ENCODE data around the gene SGTA.
"Not testable (repeated sequence)": the region's sequence is repeated elsewhere in the genome, so short reads cannot be mapped to it uniquely, and the experiment has no call there.

Gene SGTA

DNA sequence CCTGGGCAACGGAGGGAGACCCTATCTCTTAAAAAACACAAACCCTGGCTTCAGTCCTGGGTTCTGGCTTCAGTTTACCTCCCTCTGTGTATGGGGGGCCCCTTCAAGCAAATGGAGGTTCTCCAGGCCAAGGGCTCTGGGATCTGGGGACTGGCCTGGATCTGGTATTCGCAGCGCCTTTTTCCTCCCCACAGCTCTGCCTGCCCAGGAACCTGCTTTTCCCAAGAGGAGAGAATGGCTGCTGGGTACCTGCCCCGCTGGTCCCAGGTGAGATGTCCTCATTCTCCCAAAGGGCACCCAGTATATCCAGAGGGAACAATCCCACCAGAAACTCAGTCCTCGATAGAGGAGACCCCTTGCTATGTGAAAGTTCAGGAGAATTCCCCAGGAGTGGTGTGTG, 39.8 kb upstream of the SGTA start:
- no peaks in the 10 kb centered on the region for H3K9me3 ChIP-seq (ENCODE audit: severe bottlenecking)
- H3K4me3 ChIP-seq (ENCODE audit: low read depth, low read length), result no peak overlapping the region
- H3K36me3 ChIP-seq, result peaks cover 5% of the 10 kb centered on the region
- TF ChIP-seq CTCF (IDR thresholded peaks at IDR 0.05; ENCODE audit: low read depth, low read length), result no peak
- DNase-seq, result no peak
- H3K27ac ChIP-seq, result no peak overlapping the region
- H3K27me3 ChIP-seq (ENCODE audit: insufficient read depth, low read depth, severe bottlenecking), result no peaks in the 10 kb centered on the region

DNA sequence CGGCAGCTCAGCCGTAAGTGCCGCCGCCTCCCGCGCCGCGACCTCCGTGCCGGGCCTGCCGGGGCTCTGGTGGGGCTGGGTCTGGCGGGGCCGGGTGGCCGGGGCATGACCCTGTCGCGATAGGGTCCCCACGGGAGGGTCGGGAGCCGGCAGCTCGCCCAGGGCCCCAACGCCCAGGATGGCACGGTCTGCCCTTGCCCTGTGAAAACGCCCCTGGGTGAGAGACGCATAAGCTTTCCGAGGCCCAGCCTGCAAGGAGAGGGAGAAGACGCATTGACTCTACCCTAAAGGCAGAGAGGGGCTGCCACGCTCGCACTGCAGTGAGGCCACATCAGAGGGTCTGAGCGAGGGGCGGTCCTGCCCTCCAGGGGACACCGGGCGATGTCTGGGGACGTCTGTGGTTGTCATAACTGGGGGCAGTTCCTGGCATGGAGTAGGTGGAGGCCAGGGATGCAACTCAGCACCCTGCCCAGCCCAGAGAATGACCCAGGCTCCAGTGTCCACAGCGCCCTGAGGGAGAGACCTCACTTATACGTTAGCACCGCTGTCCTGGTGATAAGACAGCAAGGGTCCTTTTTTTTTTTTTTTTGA, 37.1 kb upstream of the SGTA start:
- Histone ChIP-seq H3K27me3 (ENCODE audit: insufficient read depth, low read depth, severe bottlenecking) (no peaks in the 10 kb centered on the region), H3K27ac (peak overlapping the region; percentile 60), H3K4me3 (ENCODE audit: low read depth, low read length) (peak overlapping the region; percentile 74), H3K36me3 (0 out of 2 replicates have a peak, but pooled peaks cover 2% of the 10 kb centered on the region), H3K9me3 (ENCODE audit: severe bottlenecking) (no peaks in the 10 kb centered on the region)
- TF ChIP-seq CTCF (IDR thresholded peaks at IDR 0.05; ENCODE audit: low read depth, low read length), result no peak
- no peak for DNase-seq

DNA sequence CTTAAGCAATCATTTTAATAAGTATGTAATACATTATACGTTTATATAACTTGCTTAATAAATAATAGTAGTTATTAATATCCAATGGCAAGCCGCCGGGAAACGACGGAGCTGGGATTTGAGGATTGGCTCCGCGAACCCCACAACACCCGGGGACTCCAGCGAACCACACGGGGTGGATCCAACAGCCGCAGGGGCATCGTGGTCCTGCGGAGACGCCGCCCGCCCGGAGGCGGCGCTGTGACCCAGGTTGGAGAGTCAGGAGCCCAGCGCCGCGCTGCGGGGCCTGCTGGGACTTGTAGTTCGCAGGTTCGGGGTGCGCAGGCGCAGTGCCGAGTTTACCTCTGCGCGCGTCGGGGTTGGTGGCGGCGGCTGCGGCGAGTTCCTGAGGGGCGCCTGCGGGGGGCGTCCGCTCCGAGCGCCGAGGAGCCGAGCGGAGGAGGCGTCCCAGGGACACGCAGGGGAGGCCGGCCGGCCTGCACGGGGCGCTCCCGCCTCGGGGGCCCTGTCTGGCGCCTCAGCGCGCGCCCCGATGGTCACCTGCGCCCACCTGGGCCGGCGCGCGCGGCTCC, 36.6 kb upstream of the SGTA start, which contains the start of gene ZNF554:
Gene ZNF554 (plus strand): TSS at position 329 of the 572 bp plus-strand sequence. CDS start 204 bp downstream, at position 533.
- no peaks in the 10 kb centered on the region for H3K9me3 ChIP-seq (ENCODE audit: severe bottlenecking)
- peak within 1 kb of the TSS; percentile 74 for H3K4me3 ChIP-seq (ENCODE audit: low read depth, low read length)
- no peaks in the 10 kb centered on the region for H3K27me3 ChIP-seq (ENCODE audit: insufficient read depth, low read depth, severe bottlenecking)
- H3K27ac ChIP-seq, result peak within 1 kb of the TSS; percentile 60
- peak; percentile 98 for DNase-seq
- TF ChIP-seq CTCF (IDR thresholded peaks at IDR 0.05; ENCODE audit: low read depth, low read length), result peak; percentile 97
- H3K36me3 ChIP-seq, result peaks cover 3% of the 10 kb centered on the region

DNA sequence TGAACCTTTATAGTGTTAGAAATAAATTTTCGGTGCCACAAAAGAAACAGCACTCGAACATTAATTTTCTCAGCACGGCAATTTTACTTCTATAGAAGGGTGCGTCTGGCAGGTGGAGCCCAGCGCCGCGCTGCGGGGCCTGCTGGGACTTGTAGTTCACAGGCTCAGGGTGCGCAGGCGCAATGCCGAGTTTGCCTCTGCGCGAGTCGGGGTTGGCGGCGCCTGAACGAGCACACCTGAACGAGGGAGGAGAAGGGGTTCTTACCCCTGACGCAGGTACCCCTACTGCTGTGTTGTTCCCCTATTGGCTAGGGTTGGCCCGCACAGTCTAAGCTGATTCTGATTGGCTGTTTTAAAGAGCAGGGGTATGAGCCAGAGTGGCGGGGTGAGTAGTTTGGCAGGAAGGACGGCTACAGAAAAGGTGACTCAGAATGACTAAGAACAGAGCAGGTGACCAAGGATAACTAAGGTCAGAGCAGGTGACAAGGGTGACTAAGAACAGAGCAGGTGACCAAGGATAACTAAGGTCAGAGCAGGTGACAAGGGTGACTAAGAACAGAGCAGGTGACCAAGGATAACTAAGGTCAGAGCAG, 34.3 kb upstream of the SGTA start:
- not testable (repeated sequence) for H3K27me3 ChIP-seq (ENCODE audit: insufficient read depth, low read depth, severe bottlenecking); DNase-seq; H3K4me3 ChIP-seq (ENCODE audit: low read depth, low read length); H3K27ac ChIP-seq; H3K9me3 ChIP-seq (ENCODE audit: severe bottlenecking)
- H3K36me3 ChIP-seq, result peaks cover 20% of the 10 kb centered on the region

DNA sequence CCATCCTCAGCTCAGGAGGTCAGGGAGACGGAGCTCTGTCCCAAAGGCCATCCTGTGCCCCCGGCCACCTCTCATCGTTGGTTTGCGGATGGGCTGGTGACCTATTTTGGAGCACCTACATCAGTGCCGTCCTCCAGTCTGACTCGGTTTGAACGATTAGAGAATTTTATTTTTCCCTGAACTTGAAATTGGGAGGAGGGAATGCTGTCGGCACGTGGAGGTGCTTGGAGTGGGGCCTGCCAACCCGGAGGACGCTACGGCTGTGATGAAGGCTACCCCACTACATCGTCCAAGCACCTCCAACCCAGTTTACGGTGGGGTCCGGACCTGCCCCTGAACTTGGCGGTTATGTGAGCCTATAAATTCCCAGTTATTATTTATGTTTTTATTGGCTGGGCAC, 33.6 kb upstream of the SGTA start:
- H3K27ac ChIP-seq, result no peak overlapping the region
- H3K36me3 ChIP-seq, result peaks cover 25% of the 10 kb centered on the region
- no peak for TF ChIP-seq CTCF (IDR thresholded peaks at IDR 0.05; ENCODE audit: low read depth, low read length)
- H3K4me3 ChIP-seq (ENCODE audit: low read depth, low read length), result no peak overlapping the region
- DNase-seq, result no peak
- no peaks in the 10 kb centered on the region for H3K9me3 ChIP-seq (ENCODE audit: severe bottlenecking)
- H3K27me3 ChIP-seq (ENCODE audit: insufficient read depth, low read depth, severe bottlenecking), result no peaks in the 10 kb centered on the region

GRCh38 chr19:2815923-2816322, 32.9 kb upstream of the SGTA start:
- no peak overlapping the region for H3K27ac ChIP-seq
- TF ChIP-seq CTCF (IDR thresholded peaks at IDR 0.05; ENCODE audit: low read depth, low read length), result no peak
- no peaks in the 10 kb centered on the region for H3K27me3 ChIP-seq (ENCODE audit: insufficient read depth, low read depth, severe bottlenecking)
- no peaks in the 10 kb centered on the region for H3K9me3 ChIP-seq (ENCODE audit: severe bottlenecking)
- no peak overlapping the region for H3K4me3 ChIP-seq (ENCODE audit: low read depth, low read length)
- H3K36me3 ChIP-seq, result peaks cover 31% of the 10 kb centered on the region
- no peak for DNase-seq

All from WERI-Rb-1 (cell line).